Thoracic aorta (tissue), 2 donors: ENCODE measurements around the gene BPGM. TPM values are rescaled to one million over a fixed set of nuclear protein-coding genes. Genes with fewer than 3 reads are reported as not detected.
"Not testable (repeated sequence)": the region's sequence is repeated elsewhere in the genome, so short reads cannot be mapped to it uniquely, and the experiment has no call there.

Source experiments
- ATAC-seq: fragments of 150-250 bp; one replicate; pipeline ENCODE4 v1.8.0; 2017; ENCODE audit warnings: low read depth; ENCODE audit not compliant: insufficient number of reproducible peaks, low FRiP score
- DNase-seq: peaks from one replicate; pipeline ENCODE4 v3.0.0-alpha.2; 2020; ENCODE audit warnings: low spot score
- H3K27ac ChIP-seq, 2 donors: fragments of 200-600 bp; sonication (generic); 1 replicate in 1 of 2; 2 replicates in 1 of 2; pipeline ENCODE4 v1.5.1; 2016; ENCODE audit warnings: mild to moderate bottlenecking in 2 of 2, moderate library complexity in 2 of 2
- H3K27me3 ChIP-seq: fragments of 200-600 bp; sonication (generic); replicated peaks from 2 replicates; pipeline ENCODE4 v1.6.0; 2016; ENCODE audit warnings: mild to moderate bottlenecking; ENCODE audit not compliant: insufficient read depth
- H3K36me3 ChIP-seq: fragments of 200-600 bp; sonication (generic); one replicate; pipeline ENCODE4 v1.5.1; 2016
- H3K4me1 ChIP-seq, 2 donors: fragments of 200-600 bp; sonication (generic); 1 replicate in 1 of 2; 2 replicates in 1 of 2; pipeline versions ENCODE4 v1.5.1 to v1.6.0; 2016; ENCODE audit warnings: low read depth in 2 of 2, mild to moderate bottlenecking in 1 of 2; ENCODE audit not compliant: control insufficient read depth in 1 of 2
- H3K4me3 ChIP-seq: fragments of 200-600 bp; sonication (generic); 2 replicates; pipeline ENCODE4 v1.5.1; 2016; ENCODE audit warnings: mild to moderate bottlenecking
- H3K9me3 ChIP-seq: fragments of 200-600 bp; sonication (generic); 2 replicates; pipeline ENCODE4 v1.5.1; 2016
- total RNA-seq, 2 donors: library from RNA; depleted of rRNA; stranded (reverse); fragments of >200 nt; gene quantifications; one replicate each; pipeline versions ENCODE4 v1.1.0 to v1.2.3, GENCODE V29; 2016
- TF ChIP-seq, protein P1 (sequence below): fragments of 200-600 bp; sonication (generic); IDR thresholded peaks from one replicate; pipeline ENCODE4 v1.5.1; 2019; ENCODE audit warnings: antibody characterized with exemption

Gene BPGM
- total RNA-seq, 2 donors from 2014 or later: 20.0 to 22.3 TPM

DNA sequence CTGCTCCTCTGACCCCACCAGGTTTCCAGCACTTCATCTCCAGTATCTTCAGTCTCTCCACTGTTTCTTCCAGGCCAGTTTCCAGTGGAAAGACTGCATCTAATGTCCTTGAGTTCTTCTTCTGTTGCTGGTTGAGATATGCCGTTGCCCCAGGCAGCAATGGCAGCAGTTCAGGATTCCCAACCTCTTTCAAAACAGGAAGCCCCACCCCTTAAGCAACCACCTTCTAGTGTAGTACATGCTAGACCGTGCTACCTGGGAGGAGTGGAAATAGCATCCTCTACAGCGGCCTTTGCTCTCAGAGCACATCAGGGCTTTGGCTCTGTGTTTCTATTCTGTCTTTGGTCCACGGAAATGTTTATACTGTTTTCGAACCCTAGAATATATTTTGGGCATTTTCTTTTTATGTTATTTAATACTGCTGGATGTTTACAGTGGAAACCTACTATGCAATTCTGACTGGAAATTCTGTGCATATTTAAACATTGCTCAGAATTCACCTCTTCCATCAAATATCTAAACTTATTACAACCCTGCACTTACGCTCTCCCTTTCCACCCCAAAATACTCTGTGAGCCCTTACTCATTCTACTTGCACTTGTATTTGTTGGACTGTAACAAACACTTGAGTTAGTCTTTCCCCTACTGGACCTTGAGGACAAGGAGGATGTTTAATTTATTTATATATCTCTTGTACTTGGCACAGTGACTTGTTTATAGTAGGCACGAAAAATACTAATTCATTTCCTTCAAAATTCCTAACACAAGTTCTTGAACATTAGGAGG is 8.5 kb upstream of the BPGM start:
- ATAC-seq (no peak), DNase-seq (no peak)
- H3K9me3 ChIP-seq: no peaks in the 10 kb centered on the region
- H3K27me3 ChIP-seq: no peaks in the 10 kb centered on the region
- no peak overlapping the region for H3K27ac ChIP-seq
- no peaks in the 10 kb centered on the region for H3K4me1 ChIP-seq
- no peak overlapping the region for H3K4me3 ChIP-seq
- no peaks in the 10 kb centered on the region for H3K36me3 ChIP-seq
- TF ChIP-seq, protein P1, sequence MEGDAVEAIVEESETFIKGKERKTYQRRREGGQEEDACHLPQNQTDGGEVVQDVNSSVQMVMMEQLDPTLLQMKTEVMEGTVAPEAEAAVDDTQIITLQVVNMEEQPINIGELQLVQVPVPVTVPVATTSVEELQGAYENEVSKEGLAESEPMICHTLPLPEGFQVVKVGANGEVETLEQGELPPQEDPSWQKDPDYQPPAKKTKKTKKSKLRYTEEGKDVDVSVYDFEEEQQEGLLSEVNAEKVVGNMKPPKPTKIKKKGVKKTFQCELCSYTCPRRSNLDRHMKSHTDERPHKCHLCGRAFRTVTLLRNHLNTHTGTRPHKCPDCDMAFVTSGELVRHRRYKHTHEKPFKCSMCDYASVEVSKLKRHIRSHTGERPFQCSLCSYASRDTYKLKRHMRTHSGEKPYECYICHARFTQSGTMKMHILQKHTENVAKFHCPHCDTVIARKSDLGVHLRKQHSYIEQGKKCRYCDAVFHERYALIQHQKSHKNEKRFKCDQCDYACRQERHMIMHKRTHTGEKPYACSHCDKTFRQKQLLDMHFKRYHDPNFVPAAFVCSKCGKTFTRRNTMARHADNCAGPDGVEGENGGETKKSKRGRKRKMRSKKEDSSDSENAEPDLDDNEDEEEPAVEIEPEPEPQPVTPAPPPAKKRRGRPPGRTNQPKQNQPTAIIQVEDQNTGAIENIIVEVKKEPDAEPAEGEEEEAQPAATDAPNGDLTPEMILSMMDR: no peak

DNA sequence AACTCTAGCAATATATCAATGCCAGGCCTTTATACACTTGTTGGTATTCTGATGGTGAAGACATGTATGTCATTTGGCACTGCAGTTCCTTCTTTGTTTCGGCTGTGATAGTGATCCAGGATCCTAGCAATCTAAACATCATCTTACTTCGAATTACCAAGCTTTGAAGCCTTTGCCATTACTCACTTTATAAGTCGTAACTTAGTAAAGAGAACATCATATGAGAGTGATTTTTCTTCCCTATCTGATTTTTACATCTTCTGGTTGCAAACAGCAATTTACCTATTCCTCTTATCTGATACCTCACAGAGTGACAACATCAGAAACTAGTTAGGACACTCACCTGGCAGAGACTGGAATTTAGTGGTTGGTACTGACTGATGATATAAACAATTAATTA is 7.6 kb upstream of the BPGM start:
- ATAC-seq: no peak
- TF ChIP-seq, protein P1: no peak
- Histone ChIP-seq H3K27ac (no peak overlapping the region), H3K9me3 (no peaks in the 10 kb centered on the region), H3K4me3 (no peak overlapping the region), H3K36me3 (no peaks in the 10 kb centered on the region), H3K4me1 (no peaks in the 10 kb centered on the region), H3K27me3 (no peaks in the 10 kb centered on the region)
- DNase-seq: no peak

DNA sequence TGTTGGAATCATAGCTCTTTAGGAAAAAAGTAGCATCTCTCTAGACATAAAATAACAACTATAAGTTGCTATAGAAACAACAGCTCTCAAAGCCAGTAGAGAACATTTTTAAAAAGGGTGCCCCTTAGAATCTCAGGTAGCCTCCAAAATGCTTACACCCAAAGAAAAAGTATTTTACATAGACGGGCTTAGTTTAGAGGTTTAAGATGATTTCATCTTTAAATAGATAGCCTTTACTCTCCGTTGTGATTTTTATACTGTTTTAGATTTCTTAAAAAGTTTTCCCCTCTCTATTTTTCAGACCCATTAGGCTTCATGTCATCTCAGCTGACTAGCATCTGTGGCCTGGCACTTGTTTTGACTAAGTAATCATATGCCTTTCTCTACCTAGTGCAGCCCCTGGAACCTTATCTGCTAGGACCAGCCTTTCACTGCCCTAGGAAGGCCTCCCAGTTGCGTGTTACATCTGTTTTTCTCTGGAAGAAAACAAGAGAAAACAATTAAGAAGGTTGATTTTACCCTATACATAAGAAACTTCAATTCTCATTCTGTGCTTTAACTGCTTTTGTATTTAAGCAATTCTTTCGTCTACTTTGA is 6.9 kb upstream of the BPGM start:
- no peak for ATAC-seq
- H3K4me3 ChIP-seq: no peak overlapping the region
- H3K36me3 ChIP-seq: no peaks in the 10 kb centered on the region
- H3K27me3 ChIP-seq: no peaks in the 10 kb centered on the region
- H3K27ac ChIP-seq: no peak overlapping the region
- no peaks in the 10 kb centered on the region for H3K4me1 ChIP-seq
- DNase-seq: no peak
- TF ChIP-seq, protein P1: no peak
- H3K9me3 ChIP-seq: no peaks in the 10 kb centered on the region

DNA sequence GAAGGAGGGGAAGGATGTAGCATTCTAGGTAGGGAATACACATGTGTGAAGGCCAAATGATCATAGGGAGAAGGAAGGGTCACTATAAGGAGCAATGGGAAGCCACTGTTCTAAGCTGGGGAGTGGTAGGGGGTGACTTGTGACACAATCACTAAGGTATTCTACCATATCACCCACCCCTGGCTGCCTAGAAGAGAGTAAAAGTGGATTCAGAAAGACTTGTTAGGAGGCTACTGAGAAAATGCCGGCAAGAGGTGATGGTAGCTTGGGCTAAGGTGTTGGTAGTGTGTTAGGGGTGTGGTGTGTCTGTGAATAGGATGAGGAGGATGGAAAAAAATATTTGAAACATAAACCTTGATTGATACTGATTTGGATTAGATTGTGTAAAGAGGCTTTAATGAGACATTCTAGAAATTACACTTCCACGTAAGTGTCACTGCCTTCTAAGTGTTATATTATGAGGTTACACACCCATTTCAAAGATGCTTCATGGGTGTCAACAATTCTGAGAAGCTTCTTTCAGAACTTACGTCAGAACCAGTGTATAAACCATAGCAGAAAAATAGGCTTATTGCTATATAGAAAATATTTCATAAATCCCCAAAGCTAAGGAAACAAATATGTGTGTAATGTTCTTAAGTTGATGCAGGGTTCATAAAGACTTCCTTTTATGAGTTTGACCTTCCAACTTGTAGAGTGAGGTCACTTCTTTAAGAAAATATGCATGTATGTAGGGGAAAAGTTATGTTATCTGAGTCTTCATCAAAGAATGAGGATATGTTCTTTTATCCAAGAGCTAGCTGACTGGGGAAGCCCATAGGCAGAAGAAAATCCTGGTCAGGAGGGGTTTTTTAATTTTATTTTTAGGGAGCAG is 5.6 kb upstream of the BPGM start:
- H3K36me3 ChIP-seq: no peaks in the 10 kb centered on the region
- ATAC-seq (no peak), DNase-seq (no peak)
- TF ChIP-seq, protein P1: no peak
- no peak overlapping the region for H3K27ac ChIP-seq
- peaks cover 3 to 8% of the 10 kb centered on the region in 2 donors for H3K4me1 ChIP-seq
- no peaks in the 10 kb centered on the region for H3K27me3 ChIP-seq
- H3K9me3 ChIP-seq: no peaks in the 10 kb centered on the region
- H3K4me3 ChIP-seq: no peak overlapping the region

DNA sequence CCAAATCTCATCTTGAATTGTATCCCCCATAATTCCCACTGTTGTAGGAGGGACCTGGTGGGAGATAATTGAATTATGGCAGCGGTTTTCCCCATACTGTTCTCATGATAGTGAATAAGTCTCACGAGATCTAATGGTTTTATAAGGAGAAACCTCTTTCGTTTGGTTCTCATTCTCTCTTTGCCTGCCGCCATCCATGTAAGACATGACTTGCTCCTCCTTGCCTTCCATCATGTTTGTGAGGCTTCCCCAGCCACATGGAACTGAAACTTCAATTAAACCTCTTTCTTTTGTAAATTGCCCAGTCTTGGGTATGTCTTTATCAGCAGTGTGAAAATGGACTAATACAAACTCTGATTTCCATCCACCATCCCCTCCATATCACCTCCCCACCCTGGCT is 4.7 kb upstream of the BPGM start:
- not testable (repeated sequence) for H3K36me3 ChIP-seq, H3K4me3 ChIP-seq, ATAC-seq, H3K4me1 ChIP-seq, DNase-seq, H3K27ac ChIP-seq, H3K27me3 ChIP-seq, H3K9me3 ChIP-seq
